GM12891 (cell line): ENCODE measurements around the gene APOC3.

ENCODE experiments used
- PAX5 ChIP-seq: IDR thresholded peaks from 2 replicates; pipeline ENCODE4 v1.6.1; 2011; ENCODE audit warnings: low read length, moderate library complexity, mild to moderate bottlenecking; ENCODE audit not compliant: insufficient read depth, severe bottlenecking
- POLR2A ChIP-seq: IDR thresholded peaks from 2 replicates; pipeline ENCODE4 v1.6.1; 2011; ENCODE audit warnings: low read depth, low read length, control low read depth
- POLR2AphosphoS5 ChIP-seq: IDR thresholded peaks from 2 replicates; pipeline ENCODE4 v1.6.1; 2011; ENCODE audit warnings: low read depth, low read length, control low read depth
- POU2F2 ChIP-seq: IDR thresholded peaks from 2 replicates; pipeline ENCODE4 v1.6.1; 2011; ENCODE audit warnings: low read depth, mild to moderate bottlenecking, control low read depth, low read length, moderate library complexity
- TAF1 ChIP-seq: IDR thresholded peaks from 2 replicates; pipeline ENCODE4 v1.6.1; 2011; ENCODE audit warnings: low read depth, low read length, control low read depth

DNA sequence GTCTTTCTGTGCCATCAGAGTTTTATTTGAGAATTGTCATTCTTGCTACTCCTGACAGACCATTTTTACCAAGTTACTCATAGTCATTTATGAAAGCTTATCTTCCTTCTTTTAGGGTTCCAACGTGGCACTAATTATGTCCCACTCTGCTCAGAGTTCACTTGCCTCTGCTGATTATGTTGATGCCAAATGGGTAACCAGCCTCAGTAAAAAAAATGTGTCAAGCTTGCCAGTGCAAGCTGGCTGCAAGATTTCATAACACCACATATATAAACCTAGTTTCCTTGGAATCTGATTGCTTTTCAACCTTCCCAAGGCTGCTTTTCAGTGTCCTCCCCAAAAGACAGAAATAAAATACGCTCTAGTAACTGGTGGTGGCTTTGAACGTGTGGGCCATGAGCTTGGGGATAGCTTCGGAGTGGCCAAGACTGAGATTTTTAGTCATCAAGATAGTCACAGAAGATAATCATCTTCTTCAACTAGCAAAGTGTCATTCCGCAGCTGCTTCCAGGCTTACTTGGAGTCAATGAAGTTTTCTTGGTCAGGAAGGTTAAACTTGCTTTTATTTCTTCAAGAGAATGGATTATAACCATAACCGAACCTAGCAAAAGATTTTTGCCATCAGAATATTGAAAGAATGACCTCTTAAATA lies 37.2 kb downstream of the APOC3 start:
- TF ChIP-seq POLR2AphosphoS5 (no peak), TAF1 (no peak), POLR2A (no peak), PAX5 (no peak), POU2F2 (no peak)
